H54 (cell line): ENCODE data around the gene BTBD2.

Experiments used
- DNase-seq: peaks from one replicate; pipeline ENCODE4 v3.0.0; 2011; ENCODE audit warnings: low spot score, mixed read lengths; ENCODE audit not compliant: insufficient read length
- FAIRE-seq: peaks from 3 replicates; lab custom pipeline; 2011; peaks lifted over from hg19 to GRCh38; lab: Jason Lieb, UNC
- POLR2A ChIP-seq: IDR thresholded peaks from 2 replicates; pipeline ENCODE4 v1.6.1; 2011; ENCODE audit warnings: low read depth, mild to moderate bottlenecking, low read length

The BTBD2 gene

DNA sequence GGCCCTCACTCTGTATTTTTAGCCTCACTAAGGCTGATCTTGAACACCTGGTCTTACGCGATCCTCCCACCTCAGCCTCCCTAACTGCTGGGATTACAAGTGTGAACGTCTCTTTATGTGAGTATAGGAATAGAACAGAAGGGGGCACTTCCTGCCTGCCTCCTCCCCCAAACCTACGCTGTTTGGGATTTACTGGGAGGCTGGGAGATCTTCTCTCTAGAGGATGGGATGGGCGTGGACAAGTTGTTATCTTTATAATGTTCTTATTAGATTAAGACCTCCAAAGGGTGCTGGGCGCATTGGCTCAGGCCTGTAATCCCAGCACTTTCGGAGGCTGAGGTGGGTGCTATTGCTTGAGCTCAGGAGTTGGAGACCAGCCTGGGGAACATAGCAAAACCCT lies 77.4 kb downstream of the BTBD2 start:
- no peak for TF ChIP-seq POLR2A
- no peak for FAIRE-seq
- DNase-seq: no peak

DNA sequence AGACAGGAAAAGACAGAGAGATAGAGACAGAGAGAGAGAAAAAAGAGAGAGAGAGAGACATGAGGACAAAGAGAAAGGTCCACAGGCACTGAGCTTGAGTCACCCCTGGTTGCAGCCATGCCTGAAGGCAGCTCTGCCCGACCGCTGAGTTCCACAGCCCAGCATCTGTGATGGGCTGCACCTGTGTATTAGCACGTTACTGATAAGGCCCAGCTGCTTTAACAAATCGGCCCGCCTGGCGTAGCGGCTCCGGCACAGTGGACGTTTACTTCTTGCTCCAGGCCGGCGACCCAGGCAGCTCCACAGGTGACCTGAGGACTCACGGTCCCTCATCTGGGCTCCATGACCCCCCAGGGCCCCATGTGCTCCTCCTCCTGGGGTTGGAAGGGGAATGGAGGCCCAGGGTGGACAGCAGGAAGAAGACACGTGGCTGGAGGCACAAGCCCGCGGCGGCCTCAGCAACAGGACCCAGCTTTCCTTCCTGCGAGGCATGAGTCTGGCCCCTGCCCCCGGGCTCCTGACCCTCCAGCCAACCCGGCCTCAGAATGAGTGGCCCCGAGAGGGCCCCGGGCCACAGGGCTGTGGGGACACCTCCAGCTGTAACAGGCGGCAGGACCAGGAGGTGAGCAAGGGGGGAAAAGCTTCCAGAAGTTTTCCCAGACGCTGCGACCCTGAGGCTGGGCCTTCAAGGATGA lies 78.5 kb downstream of the BTBD2 start:
- DNase-seq (no peak), FAIRE-seq (no peak)
- TF ChIP-seq POLR2A: no peak

DNA sequence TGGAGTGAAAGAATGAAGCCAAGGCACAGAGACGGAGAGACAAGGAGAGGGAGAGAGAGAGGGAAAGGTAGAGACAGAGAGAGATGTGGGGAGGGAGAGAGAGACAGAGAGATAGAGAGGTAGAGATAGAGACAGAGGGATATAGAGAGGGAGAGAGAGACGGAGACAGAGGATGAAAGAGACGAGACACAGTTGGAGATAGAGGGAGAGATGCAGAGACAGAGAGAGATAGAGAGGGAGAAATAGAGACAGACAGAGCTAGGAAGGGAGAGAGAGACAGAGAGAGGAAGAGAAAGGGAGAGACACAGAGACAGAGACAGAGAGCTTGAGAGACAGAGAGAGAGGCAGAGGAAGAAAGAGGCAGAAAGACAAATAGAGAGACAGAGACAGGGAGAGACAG lies 79.1 kb downstream of the BTBD2 start:
- no peak for FAIRE-seq
- TF ChIP-seq POLR2A: no peak
- DNase-seq: no peak

DNA sequence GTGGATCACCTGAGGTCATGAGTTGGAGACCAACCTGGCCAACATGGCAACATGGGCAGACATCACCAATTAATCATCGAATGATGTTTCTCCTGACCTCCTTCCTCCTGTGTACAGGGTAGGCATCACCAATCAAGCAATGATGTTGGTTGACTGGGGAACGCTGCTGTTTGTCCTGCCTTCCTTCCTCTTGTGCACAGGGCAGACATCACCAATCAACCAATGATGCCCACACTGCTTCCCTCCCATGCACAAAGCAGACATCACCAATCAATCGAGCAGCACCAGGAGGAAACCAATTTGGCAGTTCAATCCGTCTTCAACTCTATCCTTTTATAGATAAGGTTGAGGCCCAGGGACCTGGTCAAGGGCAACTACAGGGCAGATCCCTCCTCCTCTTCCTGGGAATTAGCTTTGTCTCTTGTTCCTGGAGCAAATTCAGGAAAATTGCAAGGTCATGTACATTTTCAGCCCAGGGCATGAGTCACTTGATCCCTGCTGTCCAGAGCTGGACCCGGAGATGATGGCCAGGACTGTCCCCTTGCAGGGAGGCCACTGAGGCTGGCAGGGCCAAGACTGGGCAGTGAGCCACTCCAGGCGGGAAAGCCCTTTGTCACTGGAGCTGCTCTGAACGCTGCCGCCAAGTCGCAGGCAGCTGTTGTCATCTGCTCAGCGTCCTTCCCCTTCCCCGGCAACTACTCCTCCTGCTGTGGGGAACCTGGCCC lies 79.9 kb downstream of the BTBD2 start:
- FAIRE-seq: no peak
- no peak for TF ChIP-seq POLR2A
- DNase-seq: no peak
